ENCODE data around the gene BECN2.

BECN2 gene

GRCh38 chr1:241932845-241933244 lies 24.7 kb upstream of the BECN2 start:
- no peak for TF ChIP-seq CTCF (IDR thresholded peaks at IDR 0.05)

GRCh38 chr1:241934201-241934848 lies 23.2 kb upstream of the BECN2 start:
- no peak for TF ChIP-seq CTCF (IDR thresholded peaks at IDR 0.05)

- no peak for TF ChIP-seq CTCF (IDR thresholded peaks at IDR 0.05)
These were observed 22.7 kb upstream of the BECN2 start for GRCh38 chr1:241934866-241935265.

GRCh38 chr1:241939798-241940197 lies 17.8 kb upstream of the BECN2 start:
- no peak for TF ChIP-seq CTCF (IDR thresholded peaks at IDR 0.05)

GRCh38 chr1:241942738-241943137 lies 14.8 kb upstream of the BECN2 start:
- TF ChIP-seq CTCF (IDR thresholded peaks at IDR 0.05), result no peak

- TF ChIP-seq CTCF (IDR thresholded peaks at IDR 0.05), result no peak
These were observed 13.3 kb upstream of the BECN2 start for GRCh38 chr1:241944300-241944699.

- no peak for TF ChIP-seq CTCF (IDR thresholded peaks at IDR 0.05)
These were observed 10.2 kb upstream of the BECN2 start for GRCh38 chr1:241947354-241947753.

- TF ChIP-seq CTCF (IDR thresholded peaks at IDR 0.05), result no peak
These were observed 7.2 kb upstream of the BECN2 start for GRCh38 chr1:241950390-241950789.

Measured in LNCAP (cell line).